Body of pancreas (tissue), 4 donors: ENCODE measurements around the gene EPB41L3.

ENCODE experiments used
- CTCF ChIP-seq, 7 experiments: fragments of 450-650 bp in 4 of 7; fragments of 200-600 bp in 3 of 7; sonication (generic) in 3 of 7; IDR thresholded peaks; one replicate each; pipeline ENCODE4 v1.5.1; 2016 to 2019; ENCODE audit warnings: antibody characterized with exemption in 7 of 7
- POLR2A ChIP-seq, 3 donors: fragments of 450-650 bp; IDR thresholded peaks; one replicate each; pipeline ENCODE4 v1.6.1; 2016; ENCODE audit warnings: antibody characterized with exemption in 3 of 3, mild to moderate bottlenecking in 2 of 3

- TF ChIP-seq CTCF (IDR thresholded peaks at IDR 0.05) (no peak), POLR2A (IDR thresholded peaks at IDR 0.05) (no peak)
These were observed 36.0 kb downstream of the EPB41L3 start for GRCh38 chr18:5507756-5508155.
